Heart left ventricle (tissue), 16 donors: ENCODE results near the gene DZIP1L. TPM values are rescaled to one million over a fixed set of nuclear protein-coding genes. Genes with fewer than 3 reads are reported as not detected.

Experiments
- ATAC-seq, 4 donors: fragments of 200-7000 bp; cut with Tn5 transposase; one replicate each; pipeline ENCODE4 v1.9.1; 2020 to 2022; ENCODE audit warnings: moderate library complexity in 4 of 4, mild to moderate bottlenecking in 3 of 4, moderate number of reproducible peaks in 1 of 4
- DNase-seq, 5 donors: peaks; one replicate each; pipeline ENCODE4 v3.0.0-alpha.2; 2020
- H3K27ac ChIP-seq, 12 donors: fragments of 200-600 bp; sonication (generic) in 4 of 12; one replicate each; pipeline versions ENCODE4 v1.5.0 to v1.8.0; 2016 to 2022; ENCODE audit warnings: mild to moderate bottlenecking in 2 of 12
- H3K27me3 ChIP-seq, 9 donors: fragments of 200-600 bp; sonication (generic) in 2 of 9; one replicate each; pipeline versions ENCODE4 v1.5.1 to v1.8.0; 2016 to 2022; ENCODE audit warnings: mild to moderate bottlenecking in 3 of 9
- H3K36me3 ChIP-seq, 9 donors: fragments of 200-600 bp; sonication (generic) in 2 of 9; one replicate each; pipeline versions ENCODE4 v1.5.0 to v1.8.0; 2018 to 2022; ENCODE audit warnings: mild to moderate bottlenecking in 2 of 9
- H3K4me1 ChIP-seq, 12 donors: fragments of 200-600 bp; sonication (generic) in 4 of 12; one replicate each; pipeline versions ENCODE4 v1.5.0 to v1.8.0; 2016 to 2022; ENCODE audit warnings: mild to moderate bottlenecking in 3 of 12
- H3K4me3 ChIP-seq, 12 donors: fragments of 200-600 bp; sonication (generic) in 4 of 12; one replicate each; pipeline versions ENCODE4 v1.5.0 to v1.8.0; 2017 to 2022; ENCODE audit warnings: mild to moderate bottlenecking in 9 of 12, moderate library complexity in 4 of 12
- H3K9me3 ChIP-seq, 12 donors: fragments of 200-600 bp; sonication (generic) in 4 of 12; one replicate each; pipeline versions ENCODE4 v1.5.0 to v1.8.0; 2016 to 2022; ENCODE audit warnings: mild to moderate bottlenecking in 1 of 12
- CTCF ChIP-seq, 12 donors: fragments of 200-600 bp; sonication (generic) in 4 of 12; IDR thresholded peaks; one replicate each; pipeline versions ENCODE4 v1.5.0 to v1.8.0; 2018 to 2022; ENCODE audit warnings: antibody characterized with exemption in 12 of 12, mild to moderate bottlenecking in 5 of 12
- POLR2A ChIP-seq, 2 donors: fragments of 450-650 bp; IDR thresholded peaks; one replicate each; pipeline ENCODE4 v1.6.1; 2017; ENCODE audit warnings: antibody characterized with exemption in 2 of 2, mild to moderate bottlenecking in 2 of 2, moderate library complexity in 2 of 2
- WGBS, 4 donors: extraction: QIAGEN DNeasy Blood & Tissue Kit in 2 of 4; methylation state at CpG; one replicate each; pipeline versions ENCODE4 v1.1.5 to v1.1.7; 2013 to 2018; 5-methylcytosine and 5-hydroxymethylcytosine counted together
- intact Hi-C, 10 donors: fragments of 100-400 bp; cut with DNase I; formaldehyde crosslinking; loops; one replicate each; pipeline versions ENCODE4 v1.11.1 to v1.14.2; 2022
- long read RNA-seq, 3 donors: library from polyadenylated mRNA; unstranded; transcript quantifications; one replicate each; pipeline ENCODE4 v2.0.0, GENCODE V29; 2020 to 2021
- polyA plus RNA-seq, 2 donors: library from polyadenylated mRNA; stranded (reverse); fragments of 200-250 nt; gene quantifications; one replicate each; pipeline ENCODE4 v1.2.3, GENCODE V29; 2013
- total RNA-seq, 9 donors: library from RNA; depleted of rRNA in 2 of 9; stranded (reverse); fragments of >200 nt in 2 of 9; fragmentation: NEBNext Ultra II Directional in 3 of 9; extraction: Animal tissue kit (Norgen Biotek cat#: 25700) in 3 of 9; gene quantifications; one replicate each; pipeline versions ENCODE4 v1.1.0 to v1.2.4, GENCODE V29; 2016 to 2023
- donor health status: ischemic (EF 13 %, LVEDD 7.1; RV severe dilation, severe dysfunction).
- donor health status: healthy with polysubstance abuse.
- donor health status: DM: no; HTN: yes; CAD: no.
- donor health status: DM: no; HTN: no; CAD: no.
- donor health status: ischemic (EF 25% LVEDD 6.9; RV normal size, moderate dysfunction).
- donor health status: ischemic (EF 25% LVEDD 5.7; RV mildly dilated, moderate dysfunction).
- donor health status: healthy.
- donor health status: DM: yes; HTN: yes; CAD: no.
- donor health status: ischemic (EF 35%, LVEDD 5.7; RV mildly dilated, moderate dysfunction).
- donor health status: nonischemic (EF 11% LVEDD 7.7; RV severe dilation, severe dysfunction).
- donor health status: DM: yes; HTN: yes; CAD: no.
- donor health status: PGD.
- donor health status: ischemic (EF 29% LVEDD 5.4; RV normal size, mild dysfunction).
- donor health status: nonischemic (EF 23%, LVEDD 6.1; RV moderate dilation, normal function).

DZIP1L gene
- total RNA-seq (1 to 10 TPM; 1.6 to 7.6 (median 4.0) TPM), polyA plus RNA-seq (1 to 10 TPM; 3.1 TPM)
- long read RNA-seq, donor 1 = 0 reads
- long read RNA-seq, donor 2, partial matches to known transcripts = 0 of 2 reads
- long read RNA-seq, donor 2, other reads (novel, unspliced or antisense) = 1 of 2 reads
- long read RNA-seq, donor 3, partial matches to known transcripts = 1 of 4 reads
- long read RNA-seq, donor 3, other reads (novel, unspliced or antisense) = 3 of 4 reads

- H3K27ac ChIP-seq = peak within 1 kb of the TSS; percentile 63 to 95 (median 90)
- peak within 1 kb of the TSS; percentile 74 to 94 (median 85) for H3K4me3 ChIP-seq
- WGBS, 4 donors = 0 to 1% (median 0%) methylated on average over 51 to 86 of the region's 86 CpGs
- TF ChIP-seq CTCF (IDR thresholded peaks at IDR 0.05) (peak; percentile 42 to 84 (median 70)), POLR2A (IDR thresholded peaks at IDR 0.05) (peak in 1 of 2 donors; percentile 69)
- H3K36me3 ChIP-seq = peaks cover 0 to 11% (median 0%) of the 10 kb centered on the region in 9 donors
- ATAC-seq (peak; percentile 82 to 96 (median 94)), DNase-seq (peak; percentile 67 to 84 (median 71))
- intact Hi-C loops = loop anchor here in 3 of 10 donors (1.0 to 10.0 kb wide), 4 partner anchors 46 to 1300 kb away; partner anchors contain the start of genes ARMC8 (in 1 of the 3), CLDN18 (in 1 of the 3) and SLC35G2 (in 1 of the 3)
- no peaks in the 10 kb centered on the region for H3K9me3 ChIP-seq
- H3K27me3 ChIP-seq = no peaks in the 10 kb centered on the region
- peaks cover 0 to 28% (median 16%) of the 10 kb centered on the region in 12 donors for H3K4me1 ChIP-seq
Measured at GRCh38 chr3:138114988-138115971, at the start of gene DZIP1L. Gene DZIP1L, minus strand, starts transcription at chr3:138115608. Its CDS starts 11,637 bp downstream, at chr3:138103971.

- Histone ChIP-seq H3K4me1 (no peaks in the 10 kb centered on the region), H3K4me3 (no peak overlapping the region), H3K9me3 (no peaks in the 10 kb centered on the region), H3K27me3 (no peaks in the 10 kb centered on the region), H3K36me3 (peaks cover 4 to 100% (median 95%) of the 10 kb centered on the region in 9 donors), H3K27ac (no peak overlapping the region)
- intact Hi-C loops = no loop called here
- ATAC-seq = no peak
- no peak for TF ChIP-seq CTCF (IDR thresholded peaks at IDR 0.05)
- TF ChIP-seq POLR2A (IDR thresholded peaks at IDR 0.05) = no peak
- DNase-seq = no peak
- 95 to 100% (median 98%) methylated on average over 2 of the region's 2 CpGs for WGBS, 4 donors
Measured at GRCh38 chr3:138165061-138165460, 49.7 kb upstream of the DZIP1L start.

- DNase-seq = no peak
- 91 to 100% (median 94%) methylated on average over 4 of the region's 4 CpGs for WGBS, 4 donors
- ATAC-seq = no peak
- peaks cover 0 to 28% (median 24%) of the 10 kb centered on the region in 9 donors for H3K36me3 ChIP-seq
- no peaks in the 10 kb centered on the region for H3K27me3 ChIP-seq
- TF ChIP-seq CTCF (IDR thresholded peaks at IDR 0.05) = no peak
- no peak for TF ChIP-seq POLR2A (IDR thresholded peaks at IDR 0.05)
- H3K27ac ChIP-seq = no peak overlapping the region
- H3K9me3 ChIP-seq = peaks cover 0 to 14% (median 0%) of the 10 kb centered on the region in 12 donors
- intact Hi-C loops = no loop called here
- H3K4me1 ChIP-seq = no peaks in the 10 kb centered on the region
- H3K4me3 ChIP-seq = no peak overlapping the region
Measured at GRCh38 chr3:138157743-138158142, 42.3 kb upstream of the DZIP1L start.

- H3K27me3 ChIP-seq = no peaks in the 10 kb centered on the region
- peaks cover 0 to 14% (median 0%) of the 10 kb centered on the region in 12 donors for H3K9me3 ChIP-seq
- intact Hi-C loops = no loop called here
- ATAC-seq (no peak), DNase-seq (no peak)
- no peaks in the 10 kb centered on the region for H3K4me1 ChIP-seq
- H3K4me3 ChIP-seq = no peak overlapping the region
- TF ChIP-seq CTCF (IDR thresholded peaks at IDR 0.05) = no peak
- TF ChIP-seq POLR2A (IDR thresholded peaks at IDR 0.05) = no peak
- no peaks in the 10 kb centered on the region for H3K36me3 ChIP-seq
- H3K27ac ChIP-seq = no peak overlapping the region
Measured at GRCh38 chr3:138154534-138154933, 39.1 kb upstream of the DZIP1L start.
